GM12891 (cell line): ENCODE results near the gene CNTD1.

Experiments
- DNase-seq: peaks from one replicate; pipeline ENCODE4 v3.0.0; 2011; ENCODE audit warnings: low spot score; ENCODE audit not compliant: insufficient read length
- FAIRE-seq: peaks from 2 replicates; lab custom pipeline; 2011; peaks lifted over from hg19 to GRCh38; lab: Jason Lieb, UNC
- PAX5 ChIP-seq: IDR thresholded peaks from 2 replicates; pipeline ENCODE4 v1.6.1; 2011; ENCODE audit warnings: low read length, moderate library complexity, mild to moderate bottlenecking; ENCODE audit not compliant: insufficient read depth, severe bottlenecking
- POLR2A ChIP-seq: IDR thresholded peaks from 2 replicates; pipeline ENCODE4 v1.6.1; 2011; ENCODE audit warnings: low read depth, low read length, control low read depth
- POLR2AphosphoS5 ChIP-seq: IDR thresholded peaks from 2 replicates; pipeline ENCODE4 v1.6.1; 2011; ENCODE audit warnings: low read depth, low read length, control low read depth
- POU2F2 ChIP-seq: IDR thresholded peaks from 2 replicates; pipeline ENCODE4 v1.6.1; 2011; ENCODE audit warnings: low read depth, mild to moderate bottlenecking, control low read depth, low read length, moderate library complexity
- SPI1 ChIP-seq: IDR thresholded peaks from 2 replicates; pipeline ENCODE4 v1.6.1; 2011; ENCODE audit warnings: low read depth, low read length, control low read depth
- TAF1 ChIP-seq: IDR thresholded peaks from 2 replicates; pipeline ENCODE4 v1.6.1; 2011; ENCODE audit warnings: low read depth, low read length, control low read depth

Gene CNTD1

GRCh38 chr17:42787266-42787665, 11.4 kb upstream of the CNTD1 start:
- no peak for DNase-seq
- TF ChIP-seq TAF1, result no peak
- FAIRE-seq, result no peak

GRCh38 chr17:42791948-42792347, 6.7 kb upstream of the CNTD1 start:
- DNase-seq (no peak), FAIRE-seq (no peak)
- TF ChIP-seq TAF1 (no peak), POU2F2 (no peak), SPI1 (no peak), POLR2A (no peak), POLR2AphosphoS5 (no peak), PAX5 (no peak)

GRCh38 chr17:42792545-42792944, 6.1 kb upstream of the CNTD1 start:
- TF ChIP-seq TAF1 (no peak), SPI1 (no peak), POLR2AphosphoS5 (no peak)
- FAIRE-seq (no peak), DNase-seq (no peak)

DNA sequence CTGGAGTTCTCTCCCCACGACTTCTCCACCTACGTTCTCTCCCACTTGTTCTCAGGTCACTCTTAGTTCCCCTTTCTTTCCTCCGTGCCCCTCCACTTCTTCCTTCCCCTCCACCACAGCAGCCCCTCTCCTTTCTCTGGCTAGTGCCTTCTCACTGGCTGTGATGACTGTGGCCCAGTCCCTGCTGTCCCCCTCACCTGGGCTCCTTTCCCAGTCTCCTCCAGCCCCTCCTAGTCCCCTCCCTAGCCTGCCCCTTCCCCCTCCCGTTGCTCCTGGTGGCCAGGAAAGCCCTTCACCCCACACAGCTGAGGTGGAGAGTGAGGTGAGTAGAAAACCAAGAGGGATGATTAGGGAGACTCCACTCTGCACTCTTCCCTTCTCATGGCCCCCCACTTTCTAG, 3.6 kb upstream of the CNTD1 start:
- no peak for TF ChIP-seq POLR2AphosphoS5
- DNase-seq, result no peak
- no peak for FAIRE-seq

DNA sequence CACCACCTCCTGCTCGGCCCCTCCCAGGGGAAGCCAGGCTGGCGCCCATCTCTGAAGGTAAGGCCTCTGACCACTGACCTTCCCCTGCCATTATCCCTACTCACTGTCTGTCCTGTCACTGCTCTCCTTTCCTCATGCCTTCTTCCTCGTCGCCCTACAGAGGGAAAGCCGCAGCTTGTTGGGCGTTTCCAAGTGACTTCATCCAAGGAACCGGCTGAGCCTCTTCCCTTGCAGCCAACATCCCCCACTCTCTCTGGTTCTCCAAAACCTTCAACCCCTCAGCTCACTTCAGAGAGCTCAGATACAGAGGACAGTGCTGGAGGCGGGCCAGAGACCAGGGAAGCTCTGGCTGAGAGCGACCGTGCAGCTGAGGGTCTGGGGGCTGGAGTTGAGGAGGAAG, 3.2 kb upstream of the CNTD1 start:
- DNase-seq (no peak), FAIRE-seq (no peak)
- TF ChIP-seq PAX5 (no peak), POLR2AphosphoS5 (no peak), POLR2A (no peak), SPI1 (no peak), TAF1 (no peak), POU2F2 (no peak)

GRCh38 chr17:42796066-42796758, 2.4 kb upstream of the CNTD1 start:
- no peak for DNase-seq
- TF ChIP-seq TAF1 (no peak), PAX5 (no peak), SPI1 (no peak)
- no peak for FAIRE-seq

DNA sequence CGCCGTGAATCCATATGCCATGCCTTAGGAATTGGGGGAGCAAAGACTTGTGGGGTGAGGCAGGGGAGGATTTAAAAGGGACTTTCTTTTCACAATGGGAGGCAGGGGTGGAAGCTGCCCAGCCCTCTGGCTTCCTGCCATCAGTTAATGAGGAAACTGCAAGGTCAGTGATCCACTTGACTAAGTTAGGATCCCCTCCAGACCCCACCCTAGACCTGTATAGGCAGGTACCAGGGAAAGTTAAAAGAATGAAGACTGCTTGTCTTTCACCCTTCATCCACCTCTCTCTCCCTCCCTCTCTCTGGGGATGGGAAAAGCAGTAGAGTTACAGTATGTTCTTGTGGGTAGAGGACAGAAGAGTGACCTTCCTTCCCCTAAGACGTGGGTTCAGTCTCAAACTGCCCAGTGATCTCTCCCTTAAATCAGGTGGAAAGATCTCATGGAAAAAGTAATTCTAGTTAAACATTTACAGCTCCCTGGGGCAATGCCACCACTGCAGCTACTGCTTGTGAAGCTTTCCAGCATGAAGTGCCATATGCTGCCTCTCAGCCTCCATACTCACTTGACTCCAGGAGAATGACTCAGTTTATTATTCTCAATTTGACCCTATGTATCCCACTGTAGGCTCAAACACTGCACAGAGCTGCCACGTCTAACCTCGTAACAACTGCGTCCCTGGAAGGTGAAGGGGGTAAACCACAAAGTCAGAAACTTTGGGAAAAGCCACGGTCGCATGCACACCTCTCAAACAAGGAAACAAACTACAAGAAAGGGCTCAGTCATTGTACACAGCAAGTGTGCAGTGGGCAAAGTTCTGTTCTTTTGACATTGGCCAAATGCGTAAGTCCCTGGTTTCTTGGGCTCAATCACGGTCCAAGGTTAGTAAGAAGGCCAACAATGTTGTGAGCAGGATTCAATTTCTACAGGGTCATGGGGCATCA, 1.3 kb upstream of the CNTD1 start:
- no peak for FAIRE-seq
- no peak for DNase-seq
- TF ChIP-seq POLR2A (no peak), TAF1 (no peak), POU2F2 (no peak), SPI1 (no peak), PAX5 (no peak), POLR2AphosphoS5 (no peak)

- TF ChIP-seq PAX5 (no peak), POLR2A (no peak), POU2F2 (no peak), TAF1 (no peak), SPI1 (no peak), POLR2AphosphoS5 (no peak)
- FAIRE-seq, result no peak
These were observed 664 bp upstream of the CNTD1 start for GRCh38 chr17:42798011-42798382.

DNA sequence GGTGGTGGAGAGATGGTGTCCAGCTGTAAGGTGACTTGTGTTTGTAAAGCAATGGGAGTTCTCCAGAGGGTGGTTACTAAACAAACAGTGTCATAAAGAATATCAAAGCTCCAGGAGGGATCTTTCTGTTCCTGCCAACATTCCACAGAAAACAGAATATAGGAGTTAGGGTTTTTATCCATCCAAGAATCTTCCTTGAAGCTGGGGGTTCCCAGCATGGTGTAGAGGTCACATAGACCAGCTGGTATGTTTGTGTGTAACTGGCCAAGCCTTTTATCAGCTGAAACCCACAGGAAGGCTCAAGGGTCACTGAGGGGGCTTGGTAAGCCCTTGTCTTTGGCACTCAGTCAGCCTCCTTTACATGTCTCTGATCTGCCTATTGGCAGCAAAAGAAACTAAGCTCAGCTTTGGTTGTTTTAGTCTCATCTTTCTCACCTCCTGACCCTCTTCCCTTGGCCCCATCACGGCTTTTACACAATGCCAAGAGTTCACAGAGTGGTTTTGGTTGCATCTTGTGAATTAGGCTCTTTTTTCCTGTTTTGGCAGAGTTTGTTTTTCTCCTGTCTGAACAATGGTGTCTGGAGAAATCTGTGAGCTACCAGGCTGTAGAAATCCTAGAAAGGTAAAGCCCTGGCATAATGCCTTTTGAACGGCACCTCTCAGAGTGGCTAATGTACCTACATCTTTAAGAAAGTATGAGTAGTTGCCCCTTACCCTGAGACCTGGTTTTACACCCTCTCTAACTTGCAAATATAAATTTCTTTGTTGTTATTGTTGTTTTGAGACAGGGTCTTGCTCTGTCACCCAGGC, 4.6 kb downstream of the CNTD1 start:
- TF ChIP-seq POLR2AphosphoS5, result no peak
- no peak for TF ChIP-seq TAF1
- TF ChIP-seq PAX5, result no peak
- TF ChIP-seq POU2F2, result no peak
- TF ChIP-seq POLR2A, result no peak
- TF ChIP-seq SPI1, result no peak
- no peak for DNase-seq
- no peak for FAIRE-seq

More at GRCh38 chr17:42798011-42798382, 664 bp upstream of the CNTD1 start:
- DNase-seq, result no peak
